Measurements from ENCODE around the gene ELAVL1.
A peak's percentile ranks its signal among the peaks of the same experiment; 100 is the strongest.

Gene ELAVL1

DNA sequence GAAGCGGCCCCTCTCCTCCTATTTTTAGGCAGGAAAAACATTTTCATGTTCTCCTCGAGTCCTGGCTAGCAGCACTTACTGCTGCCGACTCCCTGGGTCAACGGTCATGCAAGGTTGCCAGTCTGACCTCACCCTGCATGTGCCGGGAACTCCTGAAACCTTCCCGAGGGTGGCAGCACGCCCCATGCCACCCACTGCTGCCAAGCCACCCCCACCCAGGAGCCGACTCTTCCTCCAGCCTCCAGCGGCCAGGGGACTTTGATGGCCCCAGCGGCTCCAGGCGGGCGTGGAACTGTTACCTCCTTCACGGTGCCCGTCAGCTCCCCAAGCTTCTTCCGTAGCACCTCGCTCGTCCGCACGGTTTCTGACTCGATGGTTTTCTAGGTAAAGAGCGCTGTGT, 70.7 kb downstream of the ELAVL1 start:
- no peaks in the 10 kb centered on the region for H3K9me2 ChIP-seq (replicated peaks; ENCODE audit: insufficient read depth, low read length)
- H3K79me2 ChIP-seq (ENCODE audit: low read length) = peaks cover 40% of the 10 kb centered on the region
- TF ChIP-seq EZH2 (optimal IDR thresholded peaks at IDR 0.05; ENCODE audit: low read depth, low read length) (no peak), EZH2phosphoT487 (IDR thresholded peaks at IDR 0.05; ENCODE audit: low read length) (no peak), CTCF (IDR thresholded peaks at IDR 0.05; ENCODE audit: low read length) (no peak)
- peaks cover 28% of the 10 kb centered on the region for H3K36me3 ChIP-seq (replicated peaks; ENCODE audit: insufficient read depth, low read length)
- no peaks in the 10 kb centered on the region for H3K9me3 ChIP-seq (replicated peaks; ENCODE audit: insufficient read depth, low read length)
- no peak overlapping the region for H3K4me2 ChIP-seq (ENCODE audit: low read depth, low read length)
- H3K4me1 ChIP-seq (ENCODE audit: low read length) = no peaks in the 10 kb centered on the region
- H2AFZ ChIP-seq (ENCODE audit: low read length) = no peak overlapping the region
- no peak for DNase-seq
- H3K27me3 ChIP-seq (replicated peaks; ENCODE audit: insufficient read depth, low read length) = no peaks in the 10 kb centered on the region
- no peak overlapping the region for H3K4me3 ChIP-seq (ENCODE audit: low read length)
- no peak overlapping the region for H3K27ac ChIP-seq (ENCODE audit: low read length)
- H3K9ac ChIP-seq (ENCODE audit: low read length) = no peak overlapping the region
- H3F3A ChIP-seq (ENCODE audit: insufficient read depth, low read length) = no peaks in the 10 kb centered on the region
- H4K20me1 ChIP-seq (ENCODE audit: insufficient read depth, low read length) = no peaks in the 10 kb centered on the region

DNA sequence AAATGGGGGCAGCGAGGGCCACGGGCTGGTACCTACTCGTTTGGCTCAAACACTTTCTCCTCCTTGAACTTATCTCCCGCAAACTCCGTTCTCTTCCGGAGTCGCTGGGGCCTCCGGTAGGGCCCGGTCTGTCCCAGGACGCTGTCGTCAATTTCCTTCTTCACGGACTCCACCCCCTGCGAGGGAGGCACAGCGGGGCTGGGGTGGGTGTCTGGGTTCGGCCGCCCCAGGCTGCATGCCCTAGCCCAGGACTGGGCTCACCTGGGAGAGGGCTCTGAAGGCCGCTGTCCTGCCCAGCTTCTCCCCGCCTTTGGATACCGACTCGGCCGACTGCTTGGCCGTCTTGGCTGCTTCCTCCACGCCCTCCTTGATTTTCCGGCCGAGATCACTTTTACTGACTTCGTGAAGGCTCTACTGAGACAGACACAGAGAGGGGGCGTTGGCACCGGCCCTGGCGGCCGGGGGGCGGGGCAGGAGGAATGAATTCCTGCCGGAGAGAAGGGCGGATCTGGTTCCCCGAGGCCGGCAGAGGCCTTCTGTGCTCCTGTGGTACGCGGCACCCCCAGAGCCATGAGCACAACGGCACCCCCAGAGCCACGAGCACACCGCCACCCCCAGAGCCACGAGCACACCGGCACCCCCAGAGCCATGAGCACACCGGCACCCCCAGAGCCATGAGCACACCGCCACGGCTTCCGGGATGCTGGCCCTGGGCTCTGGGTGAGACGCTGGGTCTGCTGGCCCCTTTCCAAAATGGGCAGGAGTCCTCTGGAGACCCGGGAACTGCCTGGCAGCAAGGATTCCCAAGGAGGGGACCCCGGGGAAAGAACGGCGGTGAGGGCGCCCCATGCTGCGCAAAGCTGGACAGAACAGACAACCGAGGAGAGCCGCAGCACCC, 71.4 kb downstream of the ELAVL1 start:
- H3F3A ChIP-seq (ENCODE audit: insufficient read depth, low read length) = no peaks in the 10 kb centered on the region; the same call in 1 of the 2 replicates
- no peaks in the 10 kb centered on the region for H3K27me3 ChIP-seq (replicated peaks; ENCODE audit: insufficient read depth, low read length)
- no peaks in the 10 kb centered on the region for H3K4me1 ChIP-seq (ENCODE audit: low read length)
- H3K36me3 ChIP-seq (replicated peaks; ENCODE audit: insufficient read depth, low read length) = peaks cover 28% of the 10 kb centered on the region
- TF ChIP-seq CTCF (IDR thresholded peaks at IDR 0.05; ENCODE audit: low read length) = no peak
- TF ChIP-seq EZH2 (optimal IDR thresholded peaks at IDR 0.05; ENCODE audit: low read depth, low read length) = no peak
- no peak for TF ChIP-seq EZH2phosphoT487 (IDR thresholded peaks at IDR 0.05; ENCODE audit: low read length)
- H3K27ac ChIP-seq (ENCODE audit: low read length) = no peak overlapping the region
- H3K4me3 ChIP-seq (ENCODE audit: low read length) = no peak overlapping the region
- peaks cover 36% of the 10 kb centered on the region for H3K79me2 ChIP-seq (ENCODE audit: low read length)
- no peaks in the 10 kb centered on the region for H4K20me1 ChIP-seq (ENCODE audit: insufficient read depth, low read length)
- H3K9ac ChIP-seq (ENCODE audit: low read length) = no peak overlapping the region
- no peak overlapping the region for H2AFZ ChIP-seq (ENCODE audit: low read length)
- DNase-seq = no peak
- no peaks in the 10 kb centered on the region for H3K9me3 ChIP-seq (replicated peaks; ENCODE audit: insufficient read depth, low read length)
- H3K9me2 ChIP-seq (replicated peaks; ENCODE audit: insufficient read depth, low read length) = no peaks in the 10 kb centered on the region
- H3K4me2 ChIP-seq (ENCODE audit: low read depth, low read length) = no peak overlapping the region

DNA sequence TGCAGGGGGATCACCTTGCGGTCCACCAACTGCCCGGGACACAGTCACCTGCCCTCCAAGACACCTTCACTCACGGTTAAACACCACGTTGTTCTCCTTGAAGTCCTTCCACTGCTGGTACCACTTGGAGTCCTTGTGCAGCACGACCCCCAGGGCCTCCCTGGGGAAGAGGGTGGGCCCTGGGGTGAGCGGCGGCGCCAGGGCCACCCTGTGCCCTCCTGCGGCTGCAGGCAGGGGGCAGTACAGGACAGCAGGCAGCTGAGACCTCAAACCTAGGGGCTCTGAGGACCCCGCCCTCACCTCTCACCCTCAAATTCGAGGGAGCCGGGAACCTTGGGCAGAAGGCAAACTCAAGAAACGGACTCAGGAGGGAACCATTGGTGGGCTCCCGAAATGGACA, 72.0 kb downstream of the ELAVL1 start:
- no peaks in the 10 kb centered on the region; the same call in none of the 2 replicates for H3F3A ChIP-seq (ENCODE audit: insufficient read depth, low read length)
- H3K9ac ChIP-seq (ENCODE audit: low read length) = no peak overlapping the region
- H3K36me3 ChIP-seq (replicated peaks; ENCODE audit: insufficient read depth, low read length) = peaks cover 28% of the 10 kb centered on the region
- peaks cover 29% of the 10 kb centered on the region for H3K79me2 ChIP-seq (ENCODE audit: low read length)
- no peak for TF ChIP-seq EZH2 (optimal IDR thresholded peaks at IDR 0.05; ENCODE audit: low read depth, low read length)
- peak; percentile 41 for TF ChIP-seq CTCF (IDR thresholded peaks at IDR 0.05; ENCODE audit: low read length)
- no peak overlapping the region for H3K4me3 ChIP-seq (ENCODE audit: low read length)
- no peak overlapping the region for H3K4me2 ChIP-seq (ENCODE audit: low read depth, low read length)
- no peak overlapping the region for H3K27ac ChIP-seq (ENCODE audit: low read length)
- H3K27me3 ChIP-seq (replicated peaks; ENCODE audit: insufficient read depth, low read length) = no peaks in the 10 kb centered on the region
- H3K9me3 ChIP-seq (replicated peaks; ENCODE audit: insufficient read depth, low read length) = no peaks in the 10 kb centered on the region
- DNase-seq = no peak
- H3K4me1 ChIP-seq (ENCODE audit: low read length) = no peaks in the 10 kb centered on the region
- H2AFZ ChIP-seq (ENCODE audit: low read length) = no peak overlapping the region
- 0 out of 2 replicates have a peak, but pooled peaks cover 4% of the 10 kb centered on the region for H4K20me1 ChIP-seq (ENCODE audit: insufficient read depth, low read length)
- H3K9me2 ChIP-seq (replicated peaks; ENCODE audit: insufficient read depth, low read length) = no peaks in the 10 kb centered on the region

Data from MM.1S (cell line).